Suprapubic skin (tissue), 2 donors: ENCODE data around the gene ZNF665.

Source experiments
- EP300 ChIP-seq: sonication (generic); formaldehyde crosslinking; IDR thresholded peaks from one replicate; pipeline ENCODE4 v1.6.1; 2017; ENCODE audit warnings: antibody characterized with exemption
- POLR2A ChIP-seq, 2 donors: fragments of 450-650 bp; IDR thresholded peaks; one replicate each; pipeline ENCODE4 v1.6.1; 2017; ENCODE audit warnings: antibody characterized with exemption in 2 of 2, mild to moderate bottlenecking in 2 of 2, moderate library complexity in 2 of 2

GRCh38 chr19:53172889-53173288, 20.3 kb downstream of the ZNF665 start:
- TF ChIP-seq EP300 (no peak), POLR2A (IDR thresholded peaks at IDR 0.05) (no peak)
